ENCODE results near the gene GRAMD1A.

GRCh38 chr19:34960103-34960805 is 39.9 kb upstream of the GRAMD1A start:
- TF ChIP-seq POLR2A (IDR thresholded peaks at IDR 0.05): no peak
- no peak for TF ChIP-seq CTCF (IDR thresholded peaks at IDR 0.05)

Data from right lobe of liver (tissue), 4 donors.